Measurements from ENCODE around the gene GALNT10.

Gene GALNT10

GRCh38 chr5:154415114-154415513, 224.6 kb downstream of the GALNT10 start:
- no peak overlapping the region for H3K4me3 ChIP-seq (ENCODE audit: low read length)
- no peak for TF ChIP-seq CTCF (IDR thresholded peaks at IDR 0.05; ENCODE audit: insufficient read depth, low read depth, low read length, missing control alignments)
- DNase-seq (ENCODE audit: low read depth), result no peak

- H3K4me3 ChIP-seq (ENCODE audit: low read length), result no peak overlapping the region
These were observed 227.8 kb downstream of the GALNT10 start for GRCh38 chr5:154418344-154418820.

DNA sequence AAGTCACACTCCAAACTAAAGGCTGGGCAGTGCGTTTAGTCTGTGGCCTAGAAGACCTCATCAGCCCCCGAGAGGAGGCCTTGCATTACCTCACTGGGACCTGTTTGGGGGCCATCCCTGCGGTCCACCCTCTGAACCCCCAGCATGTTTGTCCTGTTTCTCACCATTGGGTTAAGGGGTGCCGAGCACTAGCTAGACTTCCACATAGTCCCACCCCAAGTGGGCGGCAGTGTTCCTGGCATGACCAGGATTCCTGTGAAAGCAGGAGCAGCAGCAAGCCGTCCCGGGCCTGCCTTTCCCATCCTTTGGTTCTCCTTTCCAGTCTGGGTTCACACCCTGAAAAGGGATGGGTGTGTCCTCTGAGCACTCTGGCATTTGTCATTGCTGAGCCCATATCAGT, 228.7 kb downstream of the GALNT10 start:
- H3K4me3 ChIP-seq (ENCODE audit: low read length), result no peak overlapping the region

More at GRCh38 chr5:154418344-154418820, 227.8 kb downstream of the GALNT10 start:
- no peak for TF ChIP-seq CTCF (IDR thresholded peaks at IDR 0.05; ENCODE audit: insufficient read depth, low read depth, low read length, missing control alignments)
- no peak for DNase-seq (ENCODE audit: low read depth)

DNA sequence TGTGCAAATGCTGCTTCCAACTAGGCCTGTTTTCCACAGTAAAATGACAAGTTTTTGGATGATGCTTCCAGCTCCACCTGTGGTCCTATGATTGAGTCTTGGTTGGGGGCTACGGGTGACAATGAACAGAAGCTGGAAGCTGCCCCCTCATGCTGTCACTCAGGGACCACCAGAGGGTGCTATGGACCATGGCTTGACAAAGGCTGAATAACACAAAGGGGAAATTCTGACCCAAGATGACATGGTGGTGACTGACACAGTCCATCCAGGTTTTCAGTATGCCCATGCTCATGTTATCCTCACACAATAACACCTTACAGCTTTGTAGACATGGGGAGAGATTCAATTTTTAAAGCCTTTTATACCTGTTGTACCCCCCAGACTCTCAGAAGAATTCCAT, 231.3 kb downstream of the GALNT10 start:
- TF ChIP-seq CTCF (IDR thresholded peaks at IDR 0.05; ENCODE audit: insufficient read depth, low read depth, low read length, missing control alignments), result peak; percentile 26
- DNase-seq (ENCODE audit: low read depth), result peak; percentile 11

More for the DNA sequence above, 228.7 kb downstream of the GALNT10 start:
- no peak for TF ChIP-seq CTCF (IDR thresholded peaks at IDR 0.05; ENCODE audit: insufficient read depth, low read depth, low read length, missing control alignments)
- DNase-seq (ENCODE audit: low read depth), result no peak

DNA sequence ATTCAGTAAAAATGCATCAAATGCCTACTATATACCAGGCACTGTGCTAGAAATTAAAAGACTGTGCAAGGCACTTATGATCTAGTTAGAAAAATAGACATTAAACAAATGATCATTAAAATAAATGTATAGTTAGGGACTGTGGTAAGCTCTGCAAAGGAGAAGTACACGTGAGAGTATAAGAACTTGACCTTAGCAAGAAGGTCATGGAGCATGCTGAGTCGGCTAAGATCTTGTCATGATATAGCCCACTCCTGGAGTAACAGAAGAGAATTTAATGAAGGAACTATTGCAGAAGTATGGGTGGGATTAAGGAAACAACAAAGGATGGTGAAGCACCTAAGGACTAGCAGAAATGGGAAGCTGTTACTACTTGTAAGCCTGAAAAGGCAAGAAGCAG, 231.8 kb downstream of the GALNT10 start:
- no peak overlapping the region for H3K4me3 ChIP-seq (ENCODE audit: low read length)
- no peak for TF ChIP-seq CTCF (IDR thresholded peaks at IDR 0.05; ENCODE audit: insufficient read depth, low read depth, low read length, missing control alignments)
- DNase-seq (ENCODE audit: low read depth), result no peak

More for the DNA sequence above, 231.3 kb downstream of the GALNT10 start:
- no peak overlapping the region for H3K4me3 ChIP-seq (ENCODE audit: low read length)

- TF ChIP-seq CTCF (IDR thresholded peaks at IDR 0.05; ENCODE audit: insufficient read depth, low read depth, low read length, missing control alignments), result no peak
- no peak for DNase-seq (ENCODE audit: low read depth)
- no peak overlapping the region for H3K4me3 ChIP-seq (ENCODE audit: low read length)
These were observed 237.7 kb downstream of the GALNT10 start for GRCh38 chr5:154428208-154428607.

DNA sequence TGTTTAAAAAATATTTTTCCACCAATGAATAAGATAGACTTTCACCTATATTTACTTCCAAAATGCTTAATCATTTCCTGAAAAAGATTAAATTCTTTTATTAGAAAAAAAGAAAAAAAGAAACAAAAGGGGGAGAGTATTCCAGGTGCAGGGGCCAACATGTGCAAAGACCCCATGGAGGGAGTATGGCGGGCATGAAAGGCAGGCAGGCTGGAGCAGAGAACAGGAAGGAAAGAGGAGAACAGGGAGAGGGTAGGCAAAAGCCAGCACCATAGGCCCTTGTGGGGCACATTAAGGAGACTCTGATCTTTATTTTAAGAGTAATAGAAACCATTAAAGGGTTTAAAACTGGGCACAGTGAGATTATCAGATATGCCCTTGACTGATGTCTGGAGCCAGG, 238.8 kb downstream of the GALNT10 start:
- TF ChIP-seq CTCF (IDR thresholded peaks at IDR 0.05; ENCODE audit: insufficient read depth, low read depth, low read length, missing control alignments), result no peak
- no peak overlapping the region for H3K4me3 ChIP-seq (ENCODE audit: low read length)
- no peak for DNase-seq (ENCODE audit: low read depth)
